NCI-H1105 treated with DMSO at 0.1 percent for 48 hours (cell line): Measurements from ENCODE around the gene NRIP1.
"Not testable (repeated sequence)": the region's sequence is repeated elsewhere in the genome, so short reads cannot be mapped to it uniquely, and the experiment has no call there.

Experiments used
- DNase-seq: peaks from one replicate; lab custom pipeline; 2025; lab: John Stamatoyannopoulos, UW

The NRIP1 gene

GRCh38 chr21:15037900-15038293 lies 26.9 kb downstream of the NRIP1 start:
- no peak for DNase-seq

GRCh38 chr21:15037095-15037899 lies 27.5 kb downstream of the NRIP1 start:
- no peak for DNase-seq

- DNase-seq, result no peak
Measured at GRCh38 chr21:15036189-15036588, 28.6 kb downstream of the NRIP1 start.

GRCh38 chr21:15034126-15034853 lies 30.5 kb downstream of the NRIP1 start:
- DNase-seq, result no peak

- DNase-seq, result no peak
Measured at GRCh38 chr21:15031790-15032357, 32.9 kb downstream of the NRIP1 start.

GRCh38 chr21:15031362-15031761 lies 33.4 kb downstream of the NRIP1 start:
- DNase-seq, result not testable (repeated sequence)

GRCh38 chr21:15030861-15031260 lies 33.9 kb downstream of the NRIP1 start:
- not testable (repeated sequence) for DNase-seq

GRCh38 chr21:15029077-15029476 lies 35.7 kb downstream of the NRIP1 start:
- DNase-seq, result no peak

GRCh38 chr21:15028186-15028585 lies 36.6 kb downstream of the NRIP1 start:
- DNase-seq, result no peak

- DNase-seq, result no peak
Measured at GRCh38 chr21:15027056-15027455, 37.7 kb downstream of the NRIP1 start.

GRCh38 chr21:15026370-15026769 lies 38.4 kb downstream of the NRIP1 start:
- no peak for DNase-seq

GRCh38 chr21:15023776-15024175 lies 41.0 kb downstream of the NRIP1 start:
- no peak for DNase-seq

- no peak for DNase-seq
Measured at GRCh38 chr21:15022608-15023261, 42.1 kb downstream of the NRIP1 start.

- no peak for DNase-seq
Measured at GRCh38 chr21:15020797-15021196, 44.0 kb downstream of the NRIP1 start.

- no peak for DNase-seq
Measured at GRCh38 chr21:15018382-15018781, 46.4 kb downstream of the NRIP1 start.

- DNase-seq, result no peak
Measured at GRCh38 chr21:15015622-15016471, 49.0 kb downstream of the NRIP1 start.

GRCh38 chr21:15014221-15014620 lies 50.6 kb downstream of the NRIP1 start:
- DNase-seq, result no peak

- DNase-seq, result no peak
Measured at GRCh38 chr21:15011967-15012366, 52.8 kb downstream of the NRIP1 start.

GRCh38 chr21:15010645-15011044 lies 54.2 kb downstream of the NRIP1 start:
- DNase-seq, result no peak

GRCh38 chr21:15009837-15010363 lies 54.9 kb downstream of the NRIP1 start:
- no peak for DNase-seq

GRCh38 chr21:15007716-15008296 lies 57.0 kb downstream of the NRIP1 start:
- no peak for DNase-seq
